Measurements from ENCODE around the gene SLC25A33.

SLC25A33 gene

DNA sequence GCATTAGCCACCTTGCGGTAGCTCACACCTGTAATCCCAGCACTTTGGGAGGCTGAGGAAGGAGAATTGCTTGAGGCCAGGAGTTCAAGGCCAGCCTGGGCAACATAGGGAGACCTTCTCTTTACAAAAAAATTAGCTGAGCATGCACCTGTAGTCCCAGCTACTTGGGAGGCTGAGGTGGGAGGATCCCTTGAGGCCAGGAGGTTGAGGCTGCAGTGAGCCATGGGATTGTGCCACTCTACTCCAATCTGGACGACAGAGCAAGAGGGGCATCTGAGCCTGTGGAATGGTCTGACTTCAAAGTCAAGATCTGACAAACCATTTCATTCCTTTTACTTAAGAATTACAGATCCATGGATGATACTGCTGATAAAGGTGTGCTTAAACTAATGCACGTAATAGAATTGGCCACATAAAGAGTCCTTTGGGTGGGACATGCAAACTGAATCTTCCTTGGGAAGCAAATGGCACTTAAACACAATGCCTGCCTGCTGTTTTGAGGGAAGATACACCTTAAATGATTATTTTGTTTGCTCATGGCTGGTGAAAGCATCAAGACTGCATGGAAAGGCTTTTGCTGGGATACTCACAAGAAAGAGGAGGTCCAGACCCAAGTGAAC, 47.0 kb downstream of the SLC25A33 start:
- no peak for DNase-seq (ENCODE audit: low read depth, low spot score)

DNA sequence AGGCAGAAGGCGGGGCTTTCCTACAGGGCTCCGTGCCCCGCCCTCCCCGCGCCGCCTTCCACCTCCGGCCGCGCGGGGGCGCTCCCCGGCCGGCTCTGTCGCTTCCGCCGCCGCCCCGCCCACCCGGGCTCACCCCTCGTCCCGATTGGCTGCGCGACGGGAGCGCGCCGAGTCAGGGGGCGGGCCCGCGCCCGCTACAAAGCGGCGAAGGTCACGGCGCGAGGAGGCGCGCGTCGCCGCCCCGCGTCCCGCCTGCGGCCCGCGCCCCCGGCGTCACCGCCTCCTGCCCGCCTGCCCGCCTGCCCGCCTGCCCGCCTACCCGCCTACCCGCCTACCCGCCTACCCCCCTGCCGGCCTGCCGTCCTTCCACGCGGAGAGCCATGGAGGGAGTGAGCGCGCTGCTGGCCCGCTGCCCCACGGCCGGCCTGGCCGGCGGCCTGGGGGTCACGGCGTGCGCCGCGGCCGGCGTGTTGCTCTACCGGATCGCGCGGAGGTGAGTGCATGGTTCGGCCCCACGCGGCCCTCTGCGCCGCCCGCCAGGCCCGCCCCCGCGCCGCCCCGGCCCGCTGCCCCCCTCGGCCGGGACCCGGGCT, 49.4 kb downstream of the SLC25A33 start, which contains the start of gene TMEM201:
Gene TMEM201, plus strand, starts transcription at position 361 of the 593 bp plus-strand sequence. Its CDS starts 20 bp downstream, at position 381.
- DNase-seq (ENCODE audit: low read depth, low spot score) = peak; percentile 38

DNA sequence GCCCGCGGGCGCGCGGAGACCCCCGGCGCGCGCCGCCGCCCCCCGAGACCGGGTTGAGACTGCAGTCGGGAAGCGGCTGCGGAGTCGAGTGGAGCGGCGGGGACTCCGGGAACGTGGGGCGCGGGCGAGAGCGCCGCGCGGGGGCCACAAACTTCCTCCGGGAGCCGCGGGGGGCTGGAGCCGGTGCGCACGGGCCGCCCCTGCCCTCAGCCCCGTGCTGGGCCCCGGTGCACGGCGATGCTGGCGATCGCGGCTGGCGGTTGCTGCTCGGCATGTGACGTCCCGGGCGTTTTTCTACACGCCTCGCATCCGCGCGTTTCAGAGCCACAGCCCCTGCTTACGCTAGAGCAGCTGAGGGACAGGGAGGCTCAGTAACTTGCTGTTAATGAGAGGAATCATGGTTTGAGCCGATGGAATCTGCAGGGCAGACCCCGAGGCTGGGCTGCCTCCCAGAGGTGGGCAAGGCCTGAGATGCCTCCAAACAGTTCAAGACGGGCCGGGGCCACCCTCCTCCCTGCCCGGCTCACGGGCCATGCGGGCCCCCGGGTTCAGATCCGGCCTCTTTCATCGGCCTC, 50.0 kb downstream of the SLC25A33 start:
- DNase-seq (ENCODE audit: low read depth, low spot score) = no peak

DNA sequence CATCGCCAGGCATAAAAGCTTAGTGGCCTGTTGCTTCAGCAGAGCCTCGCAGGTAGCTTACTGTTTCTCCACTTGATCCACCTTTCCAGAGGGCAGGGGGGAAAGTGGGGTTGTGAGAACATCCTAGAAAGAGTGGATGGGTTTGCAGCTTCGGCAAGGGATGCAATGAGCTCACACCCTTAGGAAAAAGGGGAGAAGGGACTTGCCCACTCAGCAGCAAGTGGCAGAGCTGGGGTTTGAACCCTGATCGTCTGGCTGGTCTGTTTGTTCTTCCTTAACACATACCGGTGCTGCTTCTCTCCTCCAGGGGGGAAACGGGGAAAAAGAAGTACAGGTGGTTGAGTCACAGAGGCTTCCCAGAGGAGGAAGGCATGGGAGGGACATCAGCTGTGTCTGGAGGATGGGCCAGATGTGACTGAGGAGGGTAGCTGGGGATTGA, 50.5 kb downstream of the SLC25A33 start:
- DNase-seq (ENCODE audit: low read depth, low spot score) = no peak

DNA sequence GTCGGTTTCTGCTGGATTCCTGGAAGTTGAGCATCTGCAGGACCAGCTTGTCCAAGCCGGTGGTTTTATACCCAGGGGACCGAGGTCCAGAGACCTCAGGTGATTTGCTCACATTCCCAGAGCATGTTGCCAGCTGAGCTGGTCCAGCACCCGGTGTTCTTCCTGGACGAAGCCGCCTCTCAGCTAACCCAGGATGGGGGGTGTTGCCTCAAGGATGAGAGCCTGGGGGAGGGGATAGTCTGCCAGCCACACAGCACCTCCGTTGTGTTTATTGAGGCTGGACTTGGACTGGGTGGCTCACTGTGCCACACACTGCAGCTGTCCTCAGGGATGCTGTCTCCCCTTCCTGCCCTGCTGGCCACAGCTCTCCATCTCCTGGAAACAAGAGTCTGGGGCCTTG, 50.9 kb downstream of the SLC25A33 start:
- DNase-seq (ENCODE audit: low read depth, low spot score) = no peak

DNA sequence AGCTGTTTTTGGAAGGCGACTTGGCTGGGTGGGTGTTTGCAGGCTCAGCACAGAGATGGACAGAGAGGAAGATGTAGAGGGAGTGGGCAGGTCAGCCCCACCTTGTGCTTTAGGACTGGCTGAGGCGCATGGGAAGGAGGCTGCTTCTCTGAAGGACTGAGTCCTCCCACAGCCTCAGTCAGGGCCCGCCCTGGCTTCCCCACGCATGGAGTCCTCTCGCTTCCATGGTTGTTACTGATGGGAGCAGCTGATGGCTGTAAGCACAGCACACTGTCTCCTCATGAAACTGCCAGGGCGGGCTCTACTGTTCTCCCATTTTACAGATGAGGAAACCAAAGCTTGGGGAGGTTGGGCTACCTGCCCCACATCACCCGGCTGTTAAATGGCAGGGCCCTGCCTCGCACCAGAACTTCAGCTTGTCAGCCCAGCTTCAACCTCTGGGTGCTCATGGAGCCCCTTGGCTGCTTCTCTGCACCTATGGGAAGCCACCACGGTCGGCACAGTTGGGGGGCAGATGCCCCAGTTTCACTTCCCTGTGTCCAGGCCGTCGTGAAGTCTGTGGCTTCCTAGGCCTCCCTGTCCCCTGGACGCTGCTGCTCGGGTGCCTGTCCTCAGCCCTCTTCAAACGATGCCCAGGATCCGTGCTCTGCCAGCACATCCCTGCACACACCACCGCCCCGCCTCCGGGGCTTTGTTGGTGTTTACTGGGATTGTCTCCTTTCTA, 51.8 kb downstream of the SLC25A33 start:
- no peak for DNase-seq (ENCODE audit: low read depth, low spot score)

DNA sequence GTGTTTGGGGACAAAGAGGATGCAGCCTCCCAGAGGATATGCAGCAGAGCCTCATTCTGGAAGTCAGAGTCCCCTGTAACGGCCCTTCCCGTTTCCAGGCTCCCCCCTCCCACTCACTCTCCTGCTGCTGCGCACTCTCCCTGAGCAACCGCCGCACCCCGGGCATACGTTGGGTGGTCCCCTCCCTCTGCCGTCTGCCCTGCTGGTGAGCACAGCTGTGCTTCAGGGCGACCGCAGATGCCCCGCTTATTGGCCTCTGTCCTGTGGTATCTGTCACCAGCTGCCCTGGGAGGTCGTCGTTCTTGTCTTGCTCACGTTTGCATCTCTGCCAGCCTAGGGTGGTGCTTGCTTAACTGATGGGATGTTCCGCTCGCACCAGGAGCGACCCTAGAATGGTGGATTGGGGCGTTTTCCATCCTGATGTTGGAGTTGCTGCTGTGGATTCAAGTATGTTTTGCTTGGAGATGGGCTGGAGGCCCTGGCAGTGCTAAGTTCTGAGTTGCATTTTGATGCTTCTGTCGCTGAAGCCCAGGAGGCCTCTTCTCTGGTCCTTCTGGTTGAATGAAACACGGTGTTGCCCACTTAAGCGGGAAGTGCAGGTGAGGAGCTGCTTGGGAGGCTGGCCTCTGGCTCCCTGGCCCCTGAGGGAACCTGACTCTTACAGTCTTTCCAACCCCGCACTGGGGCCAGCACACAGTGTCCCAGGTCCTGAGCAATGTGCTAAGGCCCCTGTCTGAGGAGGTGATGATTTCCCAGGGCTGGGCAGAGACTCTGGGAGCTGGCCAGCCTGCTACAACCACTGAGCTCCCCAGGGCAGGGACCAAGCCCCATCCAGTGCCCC, 52.6 kb downstream of the SLC25A33 start:
- no peak for DNase-seq (ENCODE audit: low read depth, low spot score)

DNA sequence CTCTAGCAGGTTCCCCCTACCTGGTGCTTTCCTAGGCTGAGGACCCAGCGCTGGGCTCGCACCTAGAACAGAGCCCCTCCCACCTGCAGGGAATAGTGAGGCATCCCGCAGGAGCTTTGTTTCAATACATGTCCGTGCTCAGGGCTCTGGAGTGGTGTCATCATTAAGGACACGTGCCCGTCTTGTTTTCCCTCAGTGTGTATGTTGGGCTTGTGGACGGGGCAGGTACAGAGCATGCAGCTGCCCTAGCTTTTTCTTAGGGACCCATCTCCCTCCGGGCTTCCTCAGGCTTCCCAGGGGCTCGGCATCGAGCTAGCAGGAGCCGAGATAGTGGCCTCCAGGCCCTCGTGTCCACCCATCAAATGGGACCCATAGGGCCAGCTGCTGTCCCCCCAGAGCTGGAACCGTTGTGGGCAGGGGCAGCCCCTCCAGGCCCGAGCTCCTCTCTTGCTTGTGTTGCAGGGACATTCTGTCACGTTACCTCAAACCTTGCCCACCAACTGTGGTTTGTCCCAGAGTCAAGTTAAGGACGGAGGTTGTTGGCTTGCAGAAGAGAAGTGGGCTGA, 53.3 kb downstream of the SLC25A33 start:
- no peak for DNase-seq (ENCODE audit: low read depth, low spot score)

DNA sequence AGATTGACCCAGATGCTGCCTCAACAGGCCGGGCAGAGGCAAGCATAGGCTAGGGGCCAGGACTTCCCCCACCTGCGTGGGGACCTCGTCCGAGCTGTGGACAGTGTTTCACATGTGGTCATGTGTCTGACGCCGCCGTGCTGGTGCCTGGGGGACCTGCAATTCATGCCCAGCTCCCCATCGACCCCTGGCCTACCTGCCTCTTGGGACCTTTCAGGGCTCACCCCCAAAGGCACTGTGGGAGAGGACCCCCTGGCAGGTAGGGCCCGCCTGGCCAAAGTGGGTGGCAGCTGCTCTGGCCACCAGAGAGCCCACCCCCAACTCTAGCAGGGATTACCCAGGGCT, 53.9 kb downstream of the SLC25A33 start:
- no peak for DNase-seq (ENCODE audit: low read depth, low spot score)

DNA sequence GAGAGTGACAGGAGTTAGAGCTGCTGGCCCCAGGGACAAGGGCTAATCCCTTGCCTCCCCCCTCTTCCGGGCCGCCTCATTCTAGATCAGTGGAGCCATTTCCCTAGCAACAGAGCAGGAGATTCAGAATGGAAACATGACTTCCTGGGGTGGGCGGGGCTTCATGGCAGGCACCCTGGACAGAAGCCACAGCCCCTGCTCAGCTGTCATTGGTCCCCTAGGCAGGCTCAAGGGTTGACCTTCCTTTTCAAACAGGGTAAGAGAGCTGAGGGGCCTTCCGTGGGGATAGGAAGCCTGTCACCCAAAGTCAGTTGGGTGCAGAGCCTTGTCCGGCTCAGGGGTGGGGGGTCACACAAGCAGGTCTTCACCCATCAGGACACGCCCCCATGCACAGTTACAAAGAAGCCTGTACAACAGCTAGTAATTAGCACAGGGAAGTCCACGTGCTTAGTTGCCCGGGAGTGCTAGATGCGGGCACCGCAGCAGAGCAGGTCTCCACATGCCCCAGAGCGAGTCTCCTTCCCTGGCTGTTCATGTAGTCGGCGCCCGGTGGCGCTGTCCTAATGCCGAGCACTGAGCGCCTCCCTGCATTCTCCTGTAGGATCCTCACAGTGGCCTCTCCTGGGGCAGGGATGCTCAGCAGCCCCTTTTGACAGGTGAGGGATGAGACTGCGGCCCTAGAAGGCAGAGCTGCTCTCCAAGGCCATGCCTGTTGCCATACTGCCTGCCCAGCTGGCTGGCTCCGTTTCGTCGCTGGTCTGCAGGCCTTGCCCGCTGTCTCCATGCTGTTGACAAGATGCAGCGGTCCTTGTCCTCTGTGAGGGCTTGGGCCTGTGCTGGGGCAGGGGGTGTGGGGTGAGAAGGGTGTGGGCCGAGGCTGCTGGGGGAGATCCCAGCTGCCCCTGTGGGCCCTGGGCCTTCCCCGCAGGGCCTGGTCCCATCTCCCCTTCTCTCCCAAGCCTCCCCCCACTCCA, 54.5 kb downstream of the SLC25A33 start:
- DNase-seq (ENCODE audit: low read depth, low spot score) = no peak

DNA sequence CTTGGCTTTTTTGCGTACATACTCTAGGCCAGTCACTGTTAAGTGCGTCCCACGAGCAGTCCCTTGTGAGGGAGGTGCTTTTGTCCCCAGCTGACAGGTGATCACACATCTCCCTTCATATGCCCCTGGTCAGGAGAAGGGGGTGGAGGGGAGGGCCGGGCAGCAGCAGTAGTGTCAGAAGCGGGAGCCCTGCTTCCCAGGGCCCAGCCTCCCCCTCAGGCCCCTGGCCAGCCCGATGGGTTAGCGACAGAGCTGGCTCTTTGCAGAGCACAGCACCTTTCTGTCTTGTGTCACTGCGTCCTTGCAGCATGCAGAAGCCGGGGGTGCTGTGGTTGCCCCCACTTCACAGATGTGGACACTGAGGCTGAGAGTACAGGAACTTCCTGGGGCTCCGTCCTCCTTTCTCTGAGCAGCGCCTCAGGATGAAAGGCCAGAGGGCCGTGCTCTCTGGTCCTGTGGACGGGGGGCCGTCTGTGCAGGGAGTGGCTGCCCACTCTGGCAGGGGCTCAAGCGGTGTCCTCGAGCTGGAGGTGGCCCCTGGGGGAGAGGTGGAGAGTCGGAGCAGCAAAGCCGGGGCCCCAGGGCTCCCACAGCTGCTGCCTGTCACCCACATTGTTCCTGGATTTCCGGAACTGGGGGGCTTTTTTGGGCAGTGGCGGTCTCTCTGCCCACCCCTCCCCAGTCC, 55.3 kb downstream of the SLC25A33 start:
- no peak for DNase-seq (ENCODE audit: low read depth, low spot score)

DNA sequence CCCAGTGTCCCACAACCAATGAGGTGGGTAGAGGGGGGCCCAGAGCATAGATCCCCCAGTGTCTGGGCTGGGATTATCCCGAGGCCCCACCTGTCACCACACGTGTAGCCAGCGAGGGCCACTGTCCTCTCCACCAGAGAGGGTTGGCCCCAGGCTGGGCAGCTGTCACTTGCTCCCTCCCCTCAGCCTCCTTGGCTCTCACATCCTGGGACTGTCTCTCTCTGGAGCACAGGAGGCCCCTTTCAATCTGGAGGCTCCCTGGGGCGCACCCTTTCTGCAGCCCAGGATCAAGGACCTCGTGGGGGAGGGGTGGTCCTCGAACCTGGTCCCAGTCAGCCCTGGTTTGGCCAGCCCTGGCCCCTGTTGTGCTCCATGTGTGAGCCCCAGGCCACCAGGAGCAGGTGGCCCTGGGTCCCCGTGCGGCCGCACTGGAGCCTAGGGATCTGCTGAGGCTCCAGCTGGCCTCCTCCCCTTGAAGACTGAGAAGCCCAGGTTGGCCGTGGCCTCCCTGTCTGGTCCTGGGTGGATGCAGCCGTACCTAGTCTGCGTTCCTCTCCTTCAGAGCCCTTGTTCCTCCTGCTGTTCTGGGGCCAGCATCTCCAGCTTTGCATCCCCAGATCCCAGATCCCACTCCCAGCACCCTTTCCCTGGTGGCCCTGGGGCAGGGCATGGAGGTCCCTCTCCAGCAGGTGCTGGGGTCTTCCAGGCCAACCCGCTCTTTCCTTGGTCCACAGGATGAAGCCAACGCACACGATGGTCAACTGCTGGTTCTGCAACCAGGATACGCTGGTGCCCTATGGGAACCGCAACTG, 56.1 kb downstream of the SLC25A33 start:
- no peak for DNase-seq (ENCODE audit: low read depth, low spot score)

DNA sequence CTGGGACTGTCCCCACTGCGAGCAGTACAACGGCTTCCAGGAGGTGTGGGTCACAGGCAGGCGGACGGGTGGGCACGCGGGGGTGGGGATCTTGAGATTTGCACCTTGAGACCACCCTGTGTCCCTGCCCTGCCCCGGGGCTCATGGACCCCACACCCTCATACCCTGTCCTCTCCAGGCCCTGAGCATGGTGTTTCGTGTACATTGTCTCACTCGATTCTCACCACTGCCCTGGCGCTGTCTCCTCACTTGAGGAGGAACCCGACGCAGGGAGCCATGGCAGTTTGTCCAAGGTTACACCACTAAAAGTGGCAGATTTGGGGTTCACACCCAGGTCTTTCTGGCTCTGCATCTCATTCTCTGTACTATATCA, 56.7 kb downstream of the SLC25A33 start:
- DNase-seq (ENCODE audit: low read depth, low spot score) = no peak

DNA sequence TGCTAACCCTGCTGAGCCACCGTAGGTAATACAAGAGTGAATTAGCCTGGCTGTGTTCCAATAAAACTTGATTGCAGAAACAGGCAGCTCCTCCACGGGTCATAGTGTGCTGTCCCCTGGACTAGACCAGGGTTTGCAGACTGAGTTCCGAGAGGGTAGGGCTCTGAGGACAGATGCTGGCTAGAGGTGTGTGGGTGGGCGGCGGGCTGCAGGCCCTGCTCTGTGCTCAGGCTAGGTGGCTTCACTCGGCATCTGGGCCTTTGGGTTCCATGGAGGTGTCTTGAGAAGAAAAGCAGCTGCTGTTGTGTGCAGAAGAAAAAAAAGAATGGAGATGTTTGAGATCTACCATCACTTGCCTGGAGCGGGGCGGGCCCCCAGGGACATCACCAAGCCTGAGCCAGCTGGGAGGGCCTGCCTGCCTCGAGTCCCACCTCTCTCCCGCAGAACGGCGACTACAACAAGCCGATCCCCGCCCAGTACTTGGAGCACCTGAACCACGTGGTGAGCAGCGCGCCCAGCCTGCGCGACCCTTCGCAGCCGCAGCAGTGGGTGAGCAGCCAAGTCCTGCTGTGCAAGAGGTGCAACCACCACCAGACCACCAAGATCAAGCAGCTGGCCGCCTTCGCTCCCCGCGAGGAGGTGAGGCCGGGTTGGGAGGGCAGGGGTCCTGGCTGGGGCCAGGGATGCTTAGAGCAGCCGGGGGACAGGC, 57.3 kb downstream of the SLC25A33 start:
- DNase-seq (ENCODE audit: low read depth, low spot score) = no peak

DNA sequence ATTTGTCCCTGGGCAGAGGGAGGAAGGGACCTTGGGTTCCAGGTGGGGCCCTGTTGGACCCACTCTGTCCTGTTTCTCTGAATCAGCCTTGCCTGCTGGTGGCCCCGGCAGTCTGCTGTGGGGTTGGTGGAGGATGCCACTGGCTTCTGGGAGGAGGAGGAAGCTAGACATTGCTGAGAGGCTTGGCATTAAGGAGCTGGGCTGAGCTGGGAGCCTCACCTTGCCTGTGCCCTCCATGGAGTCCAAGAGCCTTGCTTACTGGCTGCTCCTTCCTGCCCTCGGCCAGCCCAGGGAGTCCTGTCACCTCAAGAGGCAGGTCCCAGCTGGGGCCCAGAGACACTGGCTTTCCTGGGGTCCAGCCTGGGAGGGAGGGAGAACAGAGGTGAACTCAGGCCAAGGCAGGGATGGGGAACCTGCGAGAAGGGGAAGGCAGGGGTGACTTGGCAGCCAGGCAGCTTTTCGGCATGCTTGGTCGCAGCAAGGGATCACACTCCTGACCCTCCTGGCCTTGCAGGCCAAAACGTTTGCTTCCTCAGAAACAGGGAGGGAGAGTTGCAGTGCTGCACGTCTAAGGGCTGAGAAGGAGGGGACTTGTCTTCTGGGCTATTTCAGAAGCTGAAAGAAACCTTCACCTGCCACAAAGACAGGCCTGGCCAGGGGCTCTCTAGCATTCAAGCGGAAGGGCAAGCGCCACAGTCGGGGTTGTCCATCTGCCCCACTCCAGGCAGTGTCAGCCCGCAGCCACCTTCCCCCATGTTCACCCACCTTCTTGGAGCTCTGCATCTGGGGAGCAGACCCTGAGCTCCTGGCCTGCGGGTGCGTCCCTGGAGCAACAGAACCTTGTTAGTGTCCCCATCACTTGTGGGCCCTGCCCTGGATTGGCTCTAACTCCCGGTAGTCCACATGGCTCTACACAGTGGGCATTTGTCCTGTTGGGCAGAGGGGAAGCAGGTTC, 58.4 kb downstream of the SLC25A33 start:
- DNase-seq (ENCODE audit: low read depth, low spot score) = no peak

DNA sequence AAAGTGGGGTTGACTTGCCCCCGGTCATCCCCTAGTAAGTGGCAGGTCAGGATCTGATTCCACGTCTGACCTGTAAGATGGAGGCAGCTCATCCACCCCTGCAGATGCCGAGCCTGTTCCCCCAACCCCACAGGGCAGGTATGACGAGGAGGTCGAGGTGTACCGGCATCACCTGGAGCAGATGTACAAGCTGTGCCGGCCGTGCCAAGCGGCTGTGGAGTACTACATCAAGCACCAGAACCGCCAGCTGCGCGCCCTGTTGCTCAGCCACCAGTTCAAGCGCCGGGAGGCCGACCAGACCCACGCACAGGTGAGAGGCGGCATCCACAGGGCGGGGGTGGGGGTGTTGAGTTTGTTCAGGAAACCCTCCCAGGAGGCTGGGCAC, 59.0 kb downstream of the SLC25A33 start:
- no peak for DNase-seq (ENCODE audit: low read depth, low spot score)

DNA sequence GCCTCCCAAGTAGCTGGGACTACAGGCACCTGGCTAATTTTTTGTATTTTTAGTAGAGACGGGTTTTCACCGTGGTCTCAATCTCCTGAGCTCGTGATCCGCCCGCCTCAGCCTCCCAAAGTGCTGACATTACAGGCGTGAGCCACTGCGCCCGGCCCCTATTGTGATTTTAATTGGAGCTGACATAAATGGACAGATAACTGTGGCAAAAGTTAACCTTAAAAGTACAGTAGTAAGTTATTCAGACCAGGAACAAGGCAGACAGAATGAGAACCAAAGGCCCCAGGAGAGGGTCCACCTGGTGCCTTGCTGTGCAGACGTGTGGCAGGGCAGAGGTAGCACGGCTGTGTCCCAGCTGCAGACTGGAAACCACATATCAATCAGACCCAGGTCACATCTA, 60.5 kb downstream of the SLC25A33 start:
- DNase-seq (ENCODE audit: low read depth, low spot score) = no peak

Data from brain pericyte (primary cell).